HG03045 (cell line): ENCODE results near the gene RNASEL.
"Not testable (repeated sequence)": the region's sequence is repeated elsewhere in the genome, so short reads cannot be mapped to it uniquely, and the experiment has no call there.

ENCODE experiments used
- ATAC-seq: cut with Tn5 transposase; IDR thresholded peaks from one replicate; pipeline ENCODE4 v1.9.1; 2021; ENCODE audit warnings: mild to moderate bottlenecking, moderate library complexity; ENCODE audit not compliant: unreplicated experiment

The RNASEL gene

GRCh38 chr1:182588500-182589396, at the start of gene RNASEL:
Gene RNASEL (minus strand): TSS chr1:182589256. CDS start chr1:182586806, 2,450 bp downstream.
- ATAC-seq, result peak; percentile 77

DNA sequence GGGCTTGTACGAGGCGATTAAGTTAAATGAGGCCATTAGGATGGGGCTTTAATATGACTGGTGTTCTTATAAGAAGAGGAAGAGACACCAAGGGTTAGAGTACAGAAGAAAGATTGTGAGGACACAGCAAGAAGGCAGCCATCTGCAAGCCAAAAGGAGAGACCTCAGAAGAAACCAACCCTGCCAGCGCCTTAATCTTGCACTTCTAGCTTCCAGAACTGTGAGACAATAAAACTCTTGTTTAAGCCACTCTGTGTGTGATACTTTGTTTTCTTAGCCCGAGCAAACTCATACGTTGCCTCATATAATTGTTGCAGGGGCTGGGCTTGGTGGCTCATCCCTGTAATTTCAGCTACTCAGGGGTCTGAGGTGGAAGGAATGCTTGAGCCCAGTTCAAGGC, 48.7 kb upstream of the RNASEL start:
- ATAC-seq, result no peak

GRCh38 chr1:182635871-182636270, 46.8 kb upstream of the RNASEL start:
- no peak for ATAC-seq

DNA sequence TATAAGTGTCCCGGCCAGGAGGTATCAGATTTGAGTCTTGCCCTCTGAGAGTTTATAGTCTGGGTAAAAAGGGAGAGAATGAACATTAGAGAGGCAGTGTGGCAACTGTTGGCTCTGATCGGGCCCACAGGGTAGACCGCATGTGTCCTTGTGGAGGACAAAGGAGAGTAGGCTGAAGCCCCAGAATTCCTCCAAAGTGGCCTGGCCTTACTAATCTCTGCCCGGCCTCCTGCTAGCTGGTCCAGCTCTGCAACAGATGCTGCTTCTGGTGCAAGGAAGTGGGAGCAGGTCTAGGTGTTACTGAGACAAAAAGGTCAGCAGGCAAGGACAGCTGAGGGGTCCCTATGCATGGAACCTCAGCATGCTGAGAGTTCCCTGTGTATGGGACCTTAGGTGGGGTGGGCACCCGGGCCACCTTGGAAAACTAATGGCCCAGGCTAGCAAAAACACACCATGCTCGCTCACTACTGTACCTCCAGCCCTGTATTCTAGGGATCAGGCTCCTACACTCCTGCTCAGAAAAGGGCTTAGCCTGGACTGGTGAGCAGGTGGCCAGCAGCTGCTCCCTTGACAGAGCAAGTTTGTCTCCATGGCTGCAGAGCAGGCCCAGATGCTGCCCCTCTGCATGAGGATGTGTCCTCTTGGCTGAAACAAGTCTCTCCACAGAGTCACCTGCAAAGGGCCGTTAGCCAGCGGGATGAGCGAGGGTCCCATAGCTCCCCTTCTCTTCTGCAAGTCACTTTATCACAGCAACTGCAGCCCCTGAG, 45.4 kb upstream of the RNASEL start:
- ATAC-seq, result no peak

DNA sequence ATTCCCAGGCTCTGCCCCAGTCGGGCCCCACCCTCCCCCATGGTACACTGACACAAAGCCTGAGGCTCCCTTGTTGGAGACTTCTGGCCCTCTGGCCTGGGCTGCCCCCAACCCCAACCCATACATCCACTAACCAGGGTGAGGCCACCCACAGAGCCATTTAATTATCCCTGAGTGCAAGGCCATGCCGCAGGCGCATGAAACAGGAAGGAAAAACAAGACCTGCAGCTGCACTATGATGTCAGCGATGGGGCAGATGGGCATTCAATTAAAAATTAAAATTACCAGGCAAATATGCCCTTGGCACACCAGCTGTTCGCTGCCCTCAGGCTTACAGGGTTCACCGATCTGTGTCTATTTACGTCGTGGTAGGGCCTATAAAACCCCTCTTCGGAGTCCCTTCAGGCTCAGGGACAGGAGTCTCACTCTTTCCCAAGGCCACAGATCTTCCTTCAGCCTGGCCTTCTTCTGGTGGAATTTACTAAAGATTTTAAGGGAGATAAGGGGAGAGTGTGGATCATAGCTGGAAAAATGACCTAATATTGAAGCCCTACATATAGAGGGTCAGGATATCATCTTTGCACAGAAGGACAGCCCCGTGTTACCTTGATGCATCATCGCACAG, 44.7 kb upstream of the RNASEL start:
- no peak for ATAC-seq

DNA sequence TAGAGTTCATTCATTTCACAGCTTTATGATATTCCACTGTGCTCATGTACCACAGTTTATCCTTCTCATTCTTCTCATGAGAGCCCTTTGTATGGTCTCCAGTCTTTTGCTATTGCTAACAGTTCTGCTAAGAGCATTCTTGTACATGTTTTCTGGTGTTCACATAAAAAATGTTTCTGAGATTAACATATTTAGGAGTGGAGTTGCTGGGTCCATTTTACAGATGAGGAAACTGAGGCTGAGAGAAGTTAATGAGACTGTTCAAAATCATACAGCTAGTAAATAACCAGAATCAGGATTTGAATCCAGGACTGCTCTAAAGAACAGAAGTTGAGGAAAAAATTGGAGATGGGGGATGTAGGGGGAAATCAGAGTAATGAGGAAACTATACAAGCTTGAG, 44.0 kb upstream of the RNASEL start:
- ATAC-seq, result no peak

DNA sequence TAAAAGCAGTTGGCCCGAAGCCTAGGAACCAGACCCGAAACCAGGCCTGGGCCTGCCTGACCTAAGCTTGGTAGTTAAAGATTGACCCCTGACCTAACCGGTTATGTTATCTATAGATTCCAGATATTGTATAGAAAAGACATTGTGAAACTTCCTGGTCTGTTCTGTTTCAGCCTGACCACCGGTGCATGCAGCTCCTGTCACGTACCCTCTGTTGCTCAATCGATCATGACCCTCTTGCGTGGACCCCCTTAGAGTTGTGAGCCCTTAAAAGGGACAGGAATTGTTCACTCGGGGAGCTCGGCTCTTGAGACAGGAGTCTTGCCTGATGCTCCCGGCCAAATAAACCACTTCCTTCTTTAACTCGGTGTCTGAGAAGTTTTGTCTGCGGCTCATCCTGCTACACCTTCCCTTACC, 43.4 kb upstream of the RNASEL start:
- ATAC-seq, result not testable (repeated sequence)

- no peak for ATAC-seq
Measured at GRCh38 chr1:182631954-182632353, 42.9 kb upstream of the RNASEL start.

DNA sequence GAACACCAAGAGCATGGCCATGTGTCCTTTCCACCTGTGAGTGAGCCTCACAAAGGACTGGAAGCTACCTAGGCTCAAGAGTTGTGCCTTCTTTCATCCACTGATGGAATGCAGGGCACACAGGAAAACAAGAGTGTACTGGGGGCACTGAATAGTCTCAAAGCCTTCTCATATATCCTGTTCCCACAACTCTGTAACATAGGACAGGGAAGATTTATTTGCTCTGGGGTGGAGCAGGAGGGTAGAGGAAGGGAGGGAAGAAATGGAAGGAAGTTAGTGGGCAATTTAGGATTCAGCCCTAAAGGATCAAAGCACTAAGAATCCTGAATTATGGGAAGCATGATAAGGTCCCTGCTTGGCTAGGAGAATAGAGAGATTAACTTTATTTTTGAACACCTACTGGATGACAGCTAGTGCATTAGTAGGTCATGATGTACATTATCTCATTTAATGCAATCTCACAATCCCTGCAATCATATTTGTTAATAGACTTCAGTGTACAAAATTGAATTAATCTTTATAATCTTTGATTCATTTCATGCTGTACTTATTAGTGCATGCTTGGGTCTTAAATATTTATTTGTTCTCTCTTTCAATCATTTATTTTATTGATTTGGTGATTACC, 42.1 kb upstream of the RNASEL start:
- ATAC-seq, result no peak

DNA sequence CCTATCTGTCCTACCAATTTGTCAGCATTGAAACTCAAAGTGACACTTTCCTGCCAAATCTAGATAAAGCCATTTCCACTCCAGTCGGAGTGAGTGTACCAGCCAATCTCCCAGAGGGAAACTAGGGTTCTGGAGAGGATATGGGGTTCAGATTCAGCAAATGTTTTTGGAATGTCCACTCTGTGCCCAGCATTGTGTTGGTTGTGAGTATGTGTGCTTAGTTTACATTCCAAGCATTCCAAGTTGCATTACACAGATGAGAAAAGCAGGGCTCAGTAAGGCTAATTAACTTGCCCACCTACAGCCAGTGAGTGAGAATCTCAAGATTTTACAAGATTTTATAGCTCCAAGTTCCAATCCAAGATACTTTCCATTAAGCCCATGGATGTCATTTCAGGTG, 41.5 kb upstream of the RNASEL start:
- no peak for ATAC-seq

- peak; percentile 73 for ATAC-seq
Measured at GRCh38 chr1:182629499-182630096, 40.5 kb upstream of the RNASEL start.

GRCh38 chr1:182629080-182629479, 40.0 kb upstream of the RNASEL start:
- ATAC-seq, result no peak

DNA sequence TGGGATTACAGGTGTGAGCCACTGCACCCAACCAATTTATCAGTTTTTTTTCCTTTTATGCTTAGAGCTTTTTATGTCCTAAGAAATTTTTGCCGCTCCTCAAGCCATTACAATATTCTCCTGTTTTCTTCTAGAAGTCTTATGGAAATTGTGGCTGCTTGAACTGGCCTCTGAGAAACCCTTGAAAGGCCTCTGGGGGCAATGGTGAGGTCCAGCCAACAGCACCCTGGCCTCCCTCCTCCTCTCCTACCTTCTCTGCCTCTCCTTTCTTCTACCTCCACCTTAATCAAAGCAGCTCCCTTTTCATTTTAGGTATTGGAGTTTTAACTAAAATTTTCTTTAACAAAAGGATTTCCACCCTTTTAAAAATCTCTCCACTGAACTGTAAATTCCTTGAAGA, 39.6 kb upstream of the RNASEL start:
- ATAC-seq, result no peak

- ATAC-seq, result no peak
Measured at GRCh38 chr1:182627622-182628021, 38.6 kb upstream of the RNASEL start.

GRCh38 chr1:182626527-182626926, 37.5 kb upstream of the RNASEL start:
- ATAC-seq, result no peak

GRCh38 chr1:182625719-182626504, 36.9 kb upstream of the RNASEL start:
- ATAC-seq, result peak; percentile 34

DNA sequence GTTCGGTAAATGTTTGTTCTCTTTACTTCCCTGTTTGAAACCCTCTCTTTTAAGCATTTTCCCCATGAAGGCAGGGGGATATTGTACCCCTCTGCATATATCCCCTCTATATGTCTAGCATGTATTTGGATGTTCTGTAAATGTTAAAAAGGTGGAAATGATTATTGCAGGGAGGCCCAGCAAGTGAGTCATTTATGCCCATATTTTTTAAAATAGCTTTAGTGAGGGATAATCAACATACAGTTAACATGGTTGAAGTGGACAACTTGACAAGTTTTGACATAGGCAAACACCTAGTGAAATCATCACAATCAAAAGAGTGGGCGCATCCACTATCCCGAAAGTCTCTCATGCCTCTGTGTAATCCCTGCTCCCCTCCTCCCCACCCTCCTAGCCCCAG, 36.0 kb upstream of the RNASEL start:
- ATAC-seq, result no peak

GRCh38 chr1:182624577-182624976, 35.5 kb upstream of the RNASEL start:
- ATAC-seq, result no peak

DNA sequence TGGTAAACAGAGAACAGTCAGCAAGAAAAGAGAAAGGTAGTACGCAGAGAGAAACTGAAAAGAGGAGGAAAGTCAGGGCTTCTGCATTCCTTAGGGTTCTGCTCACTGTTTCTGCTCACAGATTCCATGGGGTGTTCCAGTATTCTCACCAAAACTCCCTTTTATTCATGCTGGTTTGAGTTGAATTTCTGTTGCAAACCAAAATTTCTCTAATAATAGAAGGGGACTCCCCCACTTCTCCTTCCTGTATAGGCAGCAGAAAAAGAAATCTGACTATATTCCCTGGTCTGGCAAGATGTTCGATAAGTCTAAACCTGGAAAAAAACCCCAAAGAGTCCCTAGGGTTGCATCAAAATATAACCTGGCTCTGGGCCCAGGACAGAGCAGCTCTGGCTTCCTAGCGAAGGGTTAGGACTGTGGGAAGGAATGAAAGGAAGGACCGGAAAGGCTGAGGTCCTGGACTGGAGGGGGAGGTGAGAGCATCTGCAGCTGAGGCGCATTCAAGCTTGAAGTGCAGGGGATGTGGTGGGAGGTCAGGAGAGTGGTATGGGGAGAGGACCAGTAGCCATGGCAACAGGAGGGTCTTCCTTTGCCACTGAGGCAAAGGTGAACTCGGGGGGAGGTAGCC, 34.0 kb upstream of the RNASEL start:
- no peak for ATAC-seq
